HepG2 (cell line): Measurements from ENCODE around the gene SDK2. TPM values are rescaled to one million over a fixed set of nuclear protein-coding genes. Genes with fewer than 3 reads are reported as not detected.

ENCODE experiments used
- ATAC-seq: fragments of 200-7000 bp; cut with Tn5 transposase; 3 replicates; pipeline ENCODE4 v1.9.1; 2020; ENCODE audit warnings: mild to moderate bottlenecking, moderate library complexity
- BruUV-seq: library from RNA; stranded (reverse); fragments of 400-500 nt; replicated peaks from 2 replicates; lab custom pipeline; 2021; lab: Mats Ljungman, UMichigan
- CTCF ChIA-PET: fragments of 300-600 bp; formaldehyde crosslinking; extraction: SDS; loops from one replicate; lab custom pipeline; 2021; ENCODE audit warnings: low total read pairs, inconsistent platforms, low intra/inter-chr PET ratio; lab: Yijun Ruan, JAX
- POLR2A ChIA-PET: fragments of 350-600 bp; sonication (Branson Sonifier 250); formaldehyde crosslinking; loops from one replicate; lab custom pipeline; 2020; ENCODE audit warnings: antibody characterized with exemption, inconsistent platforms; lab: Yijun Ruan, JAX
- DNase-seq: peaks from one replicate; pipeline ENCODE4 v3.0.0-alpha.2; 2015; ENCODE audit warnings: low spot score
- FAIRE-seq: peaks from 3 replicates; lab custom pipeline; 2011; peaks lifted over from hg19 to GRCh38; lab: Jason Lieb, UNC
- H2AFZ ChIP-seq: one replicate; pipeline ENCODE4 v1.6.1; 2011; ENCODE audit warnings: low read length, inconsistent platforms
- H3K27ac ChIP-seq: fragments of 300-600 bp; 3 replicates; pipeline ENCODE4 v1.8.0; 2011; ENCODE audit warnings: mixed run types, mild to moderate bottlenecking, mixed read lengths, low read length, inconsistent platforms; ENCODE audit not compliant: insufficient read depth; ENCODE audit errors: extremely low read length
- H3K27me3 ChIP-seq, 2 experiments: fragments of 200-600 bp in 1 of 2; 2 replicates in 1 of 2; 3 replicates in 1 of 2; pipeline versions ENCODE4 v1.6.0 to v1.8.0; 2011; ENCODE audit warnings: low read length in 2 of 2, mild to moderate bottlenecking in 2 of 2, moderate library complexity in 2 of 2, inconsistent platforms in 1 of 2; ENCODE audit not compliant: insufficient read depth in 2 of 2, control insufficient read depth in 1 of 2
- H3K36me3 ChIP-seq, 2 experiments: fragments of 200-600 bp in 1 of 2; replicated peaks in 1 of 2; 2 replicates in 1 of 2; 3 replicates in 1 of 2; pipeline versions ENCODE4 v1.5.1 to v1.8.0; 2011; ENCODE audit warnings: low read length in 2 of 2, inconsistent platforms in 1 of 2; ENCODE audit not compliant: insufficient read depth in 2 of 2, control insufficient read depth in 1 of 2
- H3K4me1 ChIP-seq: 2 replicates; pipeline ENCODE4 v1.5.1; 2012; ENCODE audit warnings: low read length, inconsistent platforms; ENCODE audit not compliant: insufficient read depth
- H3K4me2 ChIP-seq: 2 replicates; pipeline ENCODE4 v1.6.0; 2011; ENCODE audit warnings: low read depth, low read length, inconsistent platforms
- H3K4me3 ChIP-seq, 3 experiments: fragments of 200-600 bp in 1 of 3; sonication (generic), shearing (Covaris generic) in 1 of 3; replicated peaks in 1 of 3; 2 replicates each; pipeline ENCODE4 v1.5.1; 2011 to 2016; ENCODE audit warnings: low read length in 3 of 3, inconsistent platforms in 2 of 3, low read depth in 2 of 3, mild to moderate bottlenecking in 2 of 3, control low read depth in 1 of 3, mixed read lengths in 1 of 3; ENCODE audit not compliant: insufficient read depth in 1 of 3
- H3K79me2 ChIP-seq: one replicate; pipeline ENCODE4 v1.6.1; 2011; ENCODE audit warnings: low read length, inconsistent platforms; ENCODE audit not compliant: insufficient read depth
- H3K9ac ChIP-seq: 2 replicates; pipeline ENCODE4 v1.6.0; 2011; ENCODE audit warnings: mild to moderate bottlenecking, low read depth, low read length, inconsistent platforms; ENCODE audit not compliant: insufficient read depth
- H3K9me3 ChIP-seq: 2 replicates; pipeline ENCODE4 v1.5.1; 2012; ENCODE audit warnings: mild to moderate bottlenecking, low read length
- H4K20me1 ChIP-seq: 2 replicates; pipeline ENCODE4 v1.6.0; 2011; ENCODE audit warnings: inconsistent platforms, mild to moderate bottlenecking, low read length, moderate library complexity; ENCODE audit not compliant: insufficient read depth
- BORCS8-MEF2B ChIP-seq: sonication (generic); formaldehyde crosslinking; IDR thresholded peaks from 2 replicates; pipeline ENCODE4 v1.8.0; 2022; ENCODE audit warnings: mild to moderate bottlenecking, missing genetic modification reagents
- BRD4 ChIP-seq: sonication (generic); formaldehyde crosslinking; IDR thresholded peaks from 2 replicates; pipeline ENCODE4 v1.4.0; 2020; ENCODE audit warnings: missing genetic modification reagents
- HOXA3 ChIP-seq: sonication (generic); formaldehyde crosslinking; IDR thresholded peaks from 2 replicates; pipeline ENCODE4 v1.5.0; 2020; ENCODE audit warnings: missing genetic modification reagents
- JDP2 ChIP-seq: sonication (generic); formaldehyde crosslinking; IDR thresholded peaks from 2 replicates; pipeline ENCODE4 v1.8.1; 2022; ENCODE audit warnings: missing genetic modification reagents, borderline replicate concordance
- RBM22 ChIP-seq: fragments of 200-400 bp; formaldehyde crosslinking; optimal IDR thresholded peaks from 2 replicates; pipeline ENCODE3; 2017; ENCODE audit warnings: mild to moderate bottlenecking, low read length, moderate library complexity
- UBTF ChIP-seq: sonication (generic); formaldehyde crosslinking; IDR thresholded peaks from 2 replicates; pipeline ENCODE4 v1.4.0; 2020; ENCODE audit warnings: mild to moderate bottlenecking, missing genetic modification reagents
- ZFYVE20 ChIP-seq: sonication (generic); formaldehyde crosslinking; IDR thresholded peaks from 2 replicates; pipeline ENCODE4 v1.8.0; 2023; ENCODE audit warnings: low read depth, mild to moderate bottlenecking, moderate library complexity, missing genetic modification reagents, borderline replicate concordance
- ZNF337 ChIP-seq: sonication (generic); formaldehyde crosslinking; IDR thresholded peaks from 2 replicates; pipeline ENCODE4 v1.5.1; 2020; ENCODE audit warnings: missing genetic modification reagents, low read depth, mild to moderate bottlenecking, borderline replicate concordance
- ZNF501 ChIP-seq: sonication (generic); formaldehyde crosslinking; IDR thresholded peaks from 2 replicates; pipeline ENCODE4 v1.5.1; 2020; ENCODE audit warnings: mild to moderate bottlenecking, moderate library complexity, missing genetic modification reagents
- ZNF589 ChIP-seq: sonication (generic); formaldehyde crosslinking; conservative IDR thresholded peaks from 2 replicates; pipeline ENCODE4 v1.8.0; 2022; ENCODE audit warnings: mild to moderate bottlenecking, moderate library complexity, missing genetic modification reagents
- ZNF672 ChIP-seq: sonication (generic); formaldehyde crosslinking; IDR thresholded peaks from 2 replicates; pipeline ENCODE4 v1.8.1; 2022; ENCODE audit warnings: missing genetic modification reagents
- WGBS: methylation state at CpG from one replicate; pipeline ENCODE4 v1.1.6; 2017; ENCODE audit warnings: low lambda C conversion rate; 5-methylcytosine and 5-hydroxymethylcytosine counted together
- in situ Hi-C: cut with HindIII; loops from 2 replicates; pipeline ENCODE4 v1.10.0; 2017; ENCODE audit warnings: low pct_unique_long_range_greater_than_20kb; ENCODE audit not compliant: extremely low pct_ligation_motif_present
- intact Hi-C: fragments of 100-400 bp; cut with micrococcal nuclease; formaldehyde crosslinking; loops from one replicate; pipeline ENCODE4 v1.10.0; 2022; ENCODE audit not compliant: unreplicated experiment
- polyA plus RNA-seq, 8 experiments: library from polyadenylated mRNA; depleted of rRNA in 3 of 8; stranded (reverse) in 7 of 8; unstranded in 1 of 8; fragments of >200 nt; fragmentation: Illumina TruSeq in 4 of 8; extraction: Trizol in 4 of 8; gene quantifications; 2 replicates each; pipeline versions ENCODE4 v1.2.1 to v1.2.3, GENCODE V29; 2011 to 2016; ENCODE audit warnings: low read depth in 4 of 8, missing spikeins in 1 of 8, mixed read lengths in 1 of 8; ENCODE audit not compliant: insufficient read depth in 1 of 8
- total RNA-seq, 5 experiments: library from RNA; depleted of rRNA; stranded (reverse); fragments of >200 nt; fragmentation: Illumina TruSeq; extraction: Trizol; gene quantifications; 2 replicates each; pipeline ENCODE4 v1.2.3, GENCODE V29; 2016; ENCODE audit warnings: low read depth in 1 of 5
- TF ChIP-seq, protein P1 (sequence below): sonication (generic); formaldehyde crosslinking; IDR thresholded peaks from 2 replicates; pipeline ENCODE4 v1.4.0; 2020; ENCODE audit warnings: mild to moderate bottlenecking, missing genetic modification reagents

The SDK2 gene
- total and polyA plus RNA-seq, 2 of the 13 experiments (the other 11 are each of a cell fraction or from before 2014, with no cell fraction given), result not detected

GRCh38 chr17:73318836-73319235 is 325.4 kb downstream of the SDK2 start:
- no peak overlapping the region for H3K27ac ChIP-seq
- TF ChIP-seq BORCS8-MEF2B (no peak), HOXA3 (CRISPR knock-in tag) (no peak)
- peaks cover 8 to 37% of the 10 kb centered on the region in 2 experiments for H3K27me3 ChIP-seq
- ChIA-PET POLR2A (interaction anchor here (2.1 kb wide), 1 partner anchor 8 kb away, joined by 8 read pairs; no protein-coding TSS in a partner anchor), CTCF (no interaction called here)
- in situ Hi-C loops (no loop called here), intact Hi-C loops (no loop called here)
- no peaks in the 10 kb centered on the region for H3K9me3 ChIP-seq
- DNase-seq (no peak), FAIRE-seq (no peak), ATAC-seq (no peak)
- no TSS peak for BruUV-seq
- no peaks in the 10 kb centered on the region for H3K36me3 ChIP-seq
- no peak overlapping the region for H3K4me3 ChIP-seq
- H3K79me2 ChIP-seq, result no peaks in the 10 kb centered on the region
- no peaks in the 10 kb centered on the region for H4K20me1 ChIP-seq
- WGBS, result 10% methylated on average over 5 of the region's 5 CpGs
- H2AFZ ChIP-seq, result no peak overlapping the region
- peaks cover 40% of the 10 kb centered on the region for H3K4me1 ChIP-seq
- H3K4me2 ChIP-seq, result no peak overlapping the region
- H3K9ac ChIP-seq, result no peak overlapping the region

DNA sequence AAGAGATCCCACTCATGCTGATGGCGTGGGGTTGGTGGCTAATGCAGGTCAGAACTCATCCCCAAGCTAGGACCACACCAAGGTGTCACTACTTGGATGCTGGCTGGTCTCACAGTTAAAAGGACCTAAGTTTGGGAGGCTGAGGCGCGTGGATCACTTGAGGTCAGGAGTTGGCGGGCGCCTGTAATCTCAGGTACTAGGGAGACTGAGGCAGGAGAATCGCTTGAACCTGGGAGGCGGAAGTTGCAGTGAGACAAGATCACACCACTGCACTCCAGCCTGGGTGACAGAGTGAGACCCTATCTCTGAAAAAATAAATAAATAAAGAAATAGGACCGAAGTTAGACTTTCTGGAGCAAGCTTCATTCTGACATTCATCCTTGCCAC is 325.8 kb downstream of the SDK2 start:
- Histone ChIP-seq H3K27me3 (peaks cover 8 to 36% of the 10 kb centered on the region in 2 experiments), H3K9me3 (no peaks in the 10 kb centered on the region), H3K4me2 (no peak overlapping the region), H3K4me3 (no peak overlapping the region), H2AFZ (no peak overlapping the region), H3K9ac (no peak overlapping the region), H3K79me2 (no peaks in the 10 kb centered on the region), H3K27ac (no peak overlapping the region), H3K4me1 (peaks cover 40% of the 10 kb centered on the region), H3K36me3 (no peaks in the 10 kb centered on the region), H4K20me1 (no peaks in the 10 kb centered on the region)
- FAIRE-seq (no peak), ATAC-seq (no peak), DNase-seq (no peak)
- 75% methylated on average over 8 of the region's 8 CpGs for WGBS
- BruUV-seq, result no TSS peak
- CTCF ChIA-PET, result no interaction called here
- intact Hi-C loops, result no loop called here
- no peak for TF ChIP-seq ZNF501 (CRISPR knock-in tag)
- TF ChIP-seq, protein P1, sequence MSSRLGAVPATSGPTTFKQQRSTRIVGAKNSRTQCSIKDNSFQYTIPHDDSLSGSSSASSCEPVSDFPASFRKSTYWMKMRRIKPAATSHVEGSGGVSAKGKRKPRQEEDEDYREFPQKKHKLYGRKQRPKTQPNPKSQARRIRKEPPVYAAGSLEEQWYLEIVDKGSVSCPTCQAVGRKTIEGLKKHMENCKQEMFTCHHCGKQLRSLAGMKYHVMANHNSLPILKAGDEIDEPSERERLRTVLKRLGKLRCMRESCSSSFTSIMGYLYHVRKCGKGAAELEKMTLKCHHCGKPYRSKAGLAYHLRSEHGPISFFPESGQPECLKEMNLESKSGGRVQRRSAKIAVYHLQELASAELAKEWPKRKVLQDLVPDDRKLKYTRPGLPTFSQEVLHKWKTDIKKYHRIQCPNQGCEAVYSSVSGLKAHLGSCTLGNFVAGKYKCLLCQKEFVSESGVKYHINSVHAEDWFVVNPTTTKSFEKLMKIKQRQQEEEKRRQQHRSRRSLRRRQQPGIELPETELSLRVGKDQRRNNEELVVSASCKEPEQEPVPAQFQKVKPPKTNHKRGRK (CRISPR knock-in tag), result no peak
- TF ChIP-seq ZNF672, result no peak
- no peak for TF ChIP-seq ZNF337 (CRISPR knock-in tag)
- TF ChIP-seq JDP2 (CRISPR knock-in tag), result no peak
- TF ChIP-seq BRD4, result no peak
- no peak for TF ChIP-seq ZNF589 (CRISPR knock-in tag)
- no peak for TF ChIP-seq UBTF
- no peak for TF ChIP-seq RBM22
- no peak for TF ChIP-seq ZFYVE20 (CRISPR knock-in tag)
- TF ChIP-seq, all 625 proteins: peak for 0
- POLR2A ChIA-PET, result no interaction called here
- in situ Hi-C loops, result no loop called here
